ENCODE measurements around the gene MTFR1L. TPM values are rescaled to one million over a fixed set of nuclear protein-coding genes. Genes with fewer than 3 reads are reported as not detected.

The MTFR1L gene
- total RNA-seq, 2 experiments from 2014 or later, result 27.7 to 30.8 TPM

- Mint-ChIP-seq H3K4me1 (no peaks in the 10 kb centered on the region), H3K4me3 (no peak overlapping the region), H3K9me3 (ENCODE audit: low read depth) (no peaks in the 10 kb centered on the region), H3K27ac (no peak overlapping the region), H3K36me3 (ENCODE audit: low read depth) (peaks cover 2% of the 10 kb centered on the region), H3K27me3 (no peaks in the 10 kb centered on the region)
- DNase-seq, result no peak
- ATAC-seq, result no peak
- POLR2A ChIA-PET, result no interaction called here
- CTCF ChIA-PET, result interaction anchor here (1.1 kb wide), 1 partner anchor 28 kb away, joined by 4 read pairs; no protein-coding TSS in a partner anchor
- intact Hi-C loops (cut with DNase I, micrococcal nuclease), result no loop called here
Measured at GRCh38 chr1:25867210-25867991, 47.6 kb downstream of the MTFR1L start.

- Mint-ChIP-seq H3K4me3 (no peak overlapping the region), H3K27ac (no peak overlapping the region), H3K9me3 (ENCODE audit: low read depth) (no peaks in the 10 kb centered on the region), H3K4me1 (peaks cover 5% of the 10 kb centered on the region), H3K36me3 (ENCODE audit: low read depth) (no peaks in the 10 kb centered on the region), H3K27me3 (no peaks in the 10 kb centered on the region)
- ChIA-PET CTCF (interaction anchor here (0.6 kb wide), 2 partner anchors 14 to 128 kb away, joined by 3 to 4 read pairs; partner anchors contain the start of gene PAFAH2), POLR2A (no interaction called here)
- intact Hi-C loops (cut with DNase I, micrococcal nuclease), result no loop called here
- ATAC-seq, result no peak
- no peak for DNase-seq
Measured at GRCh38 chr1:25869909-25870606, 50.3 kb downstream of the MTFR1L start.

GRCh38 chr1:25870614-25871013 lies 50.9 kb downstream of the MTFR1L start:
- ATAC-seq (no peak), DNase-seq (no peak)
- H3K9me3 Mint-ChIP-seq (ENCODE audit: low read depth), result no peaks in the 10 kb centered on the region
- intact Hi-C loops (cut with DNase I, micrococcal nuclease), result no loop called here
- H3K27ac Mint-ChIP-seq, result no peak overlapping the region
- ChIA-PET POLR2A (no interaction called here), CTCF (interaction anchor here (0.6 kb wide), 2 partner anchors 14 to 127 kb away, joined by 3 to 4 read pairs; partner anchors contain the start of gene PAFAH2)
- peaks cover 5% of the 10 kb centered on the region for H3K4me1 Mint-ChIP-seq
- H3K27me3 Mint-ChIP-seq, result no peaks in the 10 kb centered on the region
- no peak overlapping the region for H3K4me3 Mint-ChIP-seq
- H3K36me3 Mint-ChIP-seq (ENCODE audit: low read depth), result no peaks in the 10 kb centered on the region

- Mint-ChIP-seq H3K4me3 (no peak overlapping the region), H3K27ac (no peak overlapping the region), H3K9me3 (ENCODE audit: low read depth) (no peaks in the 10 kb centered on the region), H3K4me1 (peaks cover 5% of the 10 kb centered on the region), H3K36me3 (ENCODE audit: low read depth) (no peaks in the 10 kb centered on the region), H3K27me3 (peaks cover 2% of the 10 kb centered on the region)
- DNase-seq, result no peak
- CTCF ChIA-PET, result no interaction called here
- no peak for ATAC-seq
- intact Hi-C loops (cut with DNase I, micrococcal nuclease), result no loop called here
- POLR2A ChIA-PET, result no interaction called here
Measured at GRCh38 chr1:25871086-25871703, 51.4 kb downstream of the MTFR1L start.

GRCh38 chr1:25871704-25872494 lies 52.1 kb downstream of the MTFR1L start:
- CTCF ChIA-PET, result interaction anchor here (0.7 kb wide), 1 partner anchor 15 kb away, joined by 3 read pairs; no protein-coding TSS in a partner anchor
- Mint-ChIP-seq H3K9me3 (ENCODE audit: low read depth) (no peaks in the 10 kb centered on the region), H3K36me3 (ENCODE audit: low read depth) (no peaks in the 10 kb centered on the region), H3K27me3 (peaks cover 2% of the 10 kb centered on the region), H3K4me3 (no peak overlapping the region), H3K27ac (no peak overlapping the region), H3K4me1 (peaks cover 5% of the 10 kb centered on the region)
- intact Hi-C loops (cut with DNase I, micrococcal nuclease), result no loop called here
- POLR2A ChIA-PET, result interaction anchor here (0.6 kb wide), 1 partner anchor 10 kb away, joined by 5 read pairs; no protein-coding TSS in a partner anchor
- no peak for DNase-seq
- ATAC-seq, result no peak

GRCh38 chr1:25872713-25873112 lies 53.0 kb downstream of the MTFR1L start:
- Mint-ChIP-seq H3K27ac (no peak overlapping the region), H3K36me3 (ENCODE audit: low read depth) (no peaks in the 10 kb centered on the region), H3K4me3 (no peak overlapping the region), H3K27me3 (peaks cover 2% of the 10 kb centered on the region), H3K9me3 (ENCODE audit: low read depth) (no peaks in the 10 kb centered on the region), H3K4me1 (peaks cover 5% of the 10 kb centered on the region)
- DNase-seq (no peak), ATAC-seq (no peak)
- ChIA-PET POLR2A (interaction anchor here (0.6 kb wide), 1 partner anchor 11 kb away, joined by 5 read pairs; no protein-coding TSS in a partner anchor), CTCF (interaction anchor here (0.7 kb wide), 1 partner anchor 14 kb away, joined by 3 read pairs; no protein-coding TSS in a partner anchor)
- intact Hi-C loops (cut with DNase I, micrococcal nuclease), result no loop called here

- H3K36me3 Mint-ChIP-seq (ENCODE audit: low read depth), result no peaks in the 10 kb centered on the region
- POLR2A ChIA-PET, result no interaction called here
Measured at GRCh38 chr1:25873120-25873519, 53.4 kb downstream of the MTFR1L start.

GRCh38 chr1:25874209-25874608 lies 54.5 kb downstream of the MTFR1L start:
- Mint-ChIP-seq H3K4me1 (peaks cover 5% of the 10 kb centered on the region), H3K9me3 (ENCODE audit: low read depth) (no peaks in the 10 kb centered on the region), H3K27me3 (peaks cover 2% of the 10 kb centered on the region), H3K36me3 (ENCODE audit: low read depth) (no peaks in the 10 kb centered on the region), H3K27ac (no peak overlapping the region), H3K4me3 (peak overlapping the region; percentile 82)
- ATAC-seq, result no peak
- DNase-seq, result no peak
- CTCF ChIA-PET, result interaction anchor here (1.2 to 1.5 kb wide), 3 partner anchors 14 to 302 kb away, joined by 3 to 4 read pairs (median 4); no protein-coding TSS in a partner anchor
- POLR2A ChIA-PET, result interaction anchor here (1.0 kb wide), 1 partner anchor 124 kb away, joined by 3 read pairs; the partner anchor contains the start of gene PAFAH2
- intact Hi-C loops (cut with DNase I, micrococcal nuclease), result no loop called here

More at GRCh38 chr1:25873120-25873519, 53.4 kb downstream of the MTFR1L start:
- intact Hi-C loops (cut with DNase I, micrococcal nuclease), result no loop called here
- H3K4me1 Mint-ChIP-seq, result peaks cover 5% of the 10 kb centered on the region
- no peak for DNase-seq
- no peak overlapping the region for H3K4me3 Mint-ChIP-seq
- ATAC-seq, result no peak
- CTCF ChIA-PET, result no interaction called here
- H3K27me3 Mint-ChIP-seq, result peaks cover 2% of the 10 kb centered on the region
- H3K27ac Mint-ChIP-seq, result no peak overlapping the region
- H3K9me3 Mint-ChIP-seq (ENCODE audit: low read depth), result no peaks in the 10 kb centered on the region

- Mint-ChIP-seq H3K9me3 (ENCODE audit: low read depth) (no peaks in the 10 kb centered on the region), H3K27me3 (peaks cover 2% of the 10 kb centered on the region), H3K36me3 (ENCODE audit: low read depth) (no peaks in the 10 kb centered on the region), H3K27ac (peak overlapping the region; percentile 63), H3K4me1 (peaks cover 5% of the 10 kb centered on the region), H3K4me3 (peak overlapping the region; percentile 82)
- intact Hi-C loops (cut with DNase I, micrococcal nuclease), result loop anchor here in 1 of 2 experiments (1.0 kb wide), 4 partner anchors 15 to 124 kb away; partner anchors contain the start of genes AUNIP and PAFAH2
- ChIA-PET POLR2A (interaction anchor here (1.0 kb wide), 1 partner anchor 123 kb away, joined by 3 read pairs; the partner anchor contains the start of gene PAFAH2), CTCF (interaction anchor here (0.6 to 1.5 kb wide), 6 partner anchors 14 to 503 kb away, joined by 3 to 4 read pairs (median 3); no protein-coding TSS in a partner anchor)
- DNase-seq, result no peak
- no peak for ATAC-seq
Measured at GRCh38 chr1:25874635-25875153, 54.9 kb downstream of the MTFR1L start.

GRCh38 chr1:25875154-25875855 lies 55.6 kb downstream of the MTFR1L start, which contains the start of gene PAQR7:
Gene PAQR7 (minus strand): TSS chr1:25875708. CDS start chr1:25863839, 11,869 bp downstream.
- H3K36me3 Mint-ChIP-seq (ENCODE audit: low read depth), result no peaks in the 10 kb centered on the region
- peak; percentile 78 for DNase-seq
- CTCF ChIA-PET, result interaction anchor here (0.6 to 1.5 kb wide), 9 partner anchors 13 to 625 kb away, joined by 3 to 4 read pairs (median 3); partner anchors contain the start of genes PAFAH2 and ZNF593
- ATAC-seq, result peak; percentile 86
- intact Hi-C loops (cut with DNase I, micrococcal nuclease), result loop anchor here in 1 of 2 experiments (1.0 kb wide), 4 partner anchors 16 to 123 kb away; partner anchors contain the start of genes AUNIP and PAFAH2
- H3K4me1 Mint-ChIP-seq, result peaks cover 5% of the 10 kb centered on the region
- H3K4me3 Mint-ChIP-seq, result peak within 1 kb of the TSS; percentile 82
- peak within 1 kb of the TSS; percentile 63 for H3K27ac Mint-ChIP-seq
- H3K9me3 Mint-ChIP-seq (ENCODE audit: low read depth), result no peaks in the 10 kb centered on the region
- H3K27me3 Mint-ChIP-seq, result peaks cover 2% of the 10 kb centered on the region
- POLR2A ChIA-PET, result interaction anchor here (1.0 kb wide), 1 partner anchor 122 kb away, joined by 3 read pairs; the partner anchor contains the start of gene PAFAH2

All from activated CD4-positive, alpha-beta T cell treated with anti-CD3 and anti-CD28 coated beads for 36 hours (primary cell).